HG03139 (cell line): ENCODE measurements around the gene CYP2E1.
"Not testable (repeated sequence)": the region's sequence is repeated elsewhere in the genome, so short reads cannot be mapped to it uniquely, and the experiment has no call there.

Experiments
- ATAC-seq: cut with Tn5 transposase; IDR thresholded peaks from one replicate; pipeline ENCODE4 v1.9.1; 2021; ENCODE audit not compliant: unreplicated experiment

Gene CYP2E1

GRCh38 chr10:133568831-133569527 lies 41.8 kb downstream of the CYP2E1 start:
- not testable (repeated sequence) for ATAC-seq

GRCh38 chr10:133569801-133570200 lies 42.6 kb downstream of the CYP2E1 start:
- ATAC-seq = not testable (repeated sequence)

GRCh38 chr10:133572055-133572454 lies 44.9 kb downstream of the CYP2E1 start:
- ATAC-seq = not testable (repeated sequence)

GRCh38 chr10:133573460-133573859 lies 46.3 kb downstream of the CYP2E1 start:
- not testable (repeated sequence) for ATAC-seq

DNA sequence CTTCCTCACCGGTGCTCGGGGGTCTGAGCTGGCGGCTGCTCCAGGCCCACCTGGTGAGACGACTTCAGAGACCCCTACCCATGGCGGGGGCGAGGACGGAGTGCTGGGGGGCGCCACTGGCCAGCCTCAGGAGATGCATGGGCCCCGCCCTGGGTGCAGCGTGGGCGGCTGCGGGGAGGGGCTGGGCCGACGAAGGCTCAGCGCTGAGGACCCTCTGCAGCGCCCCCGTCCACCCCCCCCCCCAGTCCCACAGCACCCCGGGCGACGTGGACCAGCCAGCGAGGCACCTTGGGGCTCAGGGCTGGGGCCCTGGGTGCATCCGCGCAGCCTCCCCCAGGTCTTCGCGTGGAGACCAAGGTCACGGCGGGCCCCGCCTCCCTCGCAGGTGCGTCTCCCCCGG lies 49.9 kb downstream of the CYP2E1 start:
- ATAC-seq = not testable (repeated sequence)
